HK-2 (cell line): ENCODE results near the gene RBFOX2.

Experiments used
- DNase-seq: peaks from one replicate; pipeline ENCODE4 v3.0.0-alpha.2; 2018; ENCODE audit not compliant: unreplicated experiment

RBFOX2 gene

DNA sequence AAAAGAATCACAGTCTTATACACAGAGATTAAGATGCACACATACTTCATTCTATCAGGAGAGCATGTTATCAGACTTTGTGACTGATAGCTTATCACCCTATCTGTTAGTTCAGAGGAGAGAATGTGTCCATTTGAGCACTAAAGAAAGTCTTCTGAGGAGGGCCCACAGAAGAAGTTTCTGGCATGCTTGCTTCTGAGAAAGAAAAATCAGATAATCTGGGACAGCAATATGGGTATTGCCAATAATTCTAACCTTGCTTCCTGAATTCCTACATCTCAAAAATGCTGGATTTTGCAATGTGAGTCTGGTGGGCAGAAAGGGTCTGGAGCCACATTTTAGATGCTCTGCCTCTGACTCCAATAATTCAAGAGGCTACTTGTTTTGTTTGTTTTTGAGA, 128.9 kb downstream of the RBFOX2 start:
- no peak for DNase-seq

DNA sequence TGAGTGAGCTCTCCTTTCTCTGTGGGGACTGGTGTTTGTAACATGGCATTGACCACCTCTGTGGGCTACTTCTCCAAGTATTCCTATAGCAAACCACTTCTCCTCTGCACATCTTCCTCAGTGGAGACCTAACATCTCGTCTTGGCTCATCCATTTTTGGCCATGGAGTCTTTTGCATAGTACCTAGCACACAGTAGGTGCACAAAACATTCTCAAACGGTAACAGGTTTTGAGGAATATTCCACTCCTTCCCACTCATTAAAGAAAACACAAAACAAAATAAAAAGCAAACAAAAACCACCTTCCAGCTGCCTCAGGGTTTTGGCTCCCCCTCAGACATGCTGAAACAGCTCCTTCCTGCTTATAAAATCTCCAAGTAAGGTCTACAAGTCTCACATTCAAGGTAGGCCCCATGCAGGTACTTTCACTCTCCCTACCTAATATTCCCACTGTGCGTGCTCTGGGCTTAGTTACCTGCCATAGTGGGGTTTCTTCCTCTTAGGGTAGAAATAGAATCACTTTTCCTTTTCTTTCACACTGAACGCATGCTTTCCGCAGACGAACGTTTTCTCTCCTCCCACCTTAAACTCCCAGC, 132.4 kb downstream of the RBFOX2 start:
- no peak for DNase-seq

GRCh38 chr22:35894937-35895708, 133.5 kb downstream of the RBFOX2 start:
- no peak for DNase-seq

- no peak for DNase-seq
Observed at GRCh38 chr22:35894464-35894878, 134.2 kb downstream of the RBFOX2 start.

DNA sequence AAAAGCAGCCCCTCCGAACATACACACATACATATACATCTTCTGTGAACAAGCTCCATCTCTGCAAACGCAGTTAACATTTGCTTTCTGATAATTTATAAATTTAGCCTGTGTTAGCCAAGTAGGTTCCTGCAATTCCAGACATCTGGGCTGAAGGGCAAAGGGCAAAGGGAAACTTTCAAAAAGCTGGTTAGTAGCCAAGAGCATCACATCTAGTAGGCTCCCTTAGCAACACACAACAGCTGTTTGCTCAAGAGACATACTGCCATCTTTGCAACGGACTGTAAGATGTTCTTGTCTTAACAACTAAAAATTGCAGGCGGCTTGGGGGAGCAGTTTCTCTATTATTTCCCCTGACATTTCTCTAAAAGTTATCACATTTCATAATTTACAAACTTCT, 134.9 kb downstream of the RBFOX2 start:
- no peak for DNase-seq

DNA sequence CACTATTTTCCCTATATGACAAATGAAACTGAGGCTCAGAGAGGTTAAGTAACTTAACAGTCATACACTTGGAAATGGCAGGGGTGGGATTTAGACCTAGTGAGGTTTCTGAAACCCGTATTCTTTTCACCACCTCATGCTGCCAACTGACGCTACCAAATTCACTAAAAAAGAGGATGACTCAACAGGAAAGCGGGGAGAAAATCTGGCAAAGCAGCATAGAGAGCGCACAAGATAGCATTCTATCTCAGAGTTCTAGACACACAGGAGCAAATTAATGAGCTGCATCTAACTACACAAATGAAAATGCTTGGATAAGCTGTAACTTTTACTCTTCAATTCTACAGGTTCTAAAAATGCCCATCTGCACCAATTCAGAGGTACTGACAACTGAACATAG, 136.4 kb downstream of the RBFOX2 start:
- DNase-seq = no peak

DNA sequence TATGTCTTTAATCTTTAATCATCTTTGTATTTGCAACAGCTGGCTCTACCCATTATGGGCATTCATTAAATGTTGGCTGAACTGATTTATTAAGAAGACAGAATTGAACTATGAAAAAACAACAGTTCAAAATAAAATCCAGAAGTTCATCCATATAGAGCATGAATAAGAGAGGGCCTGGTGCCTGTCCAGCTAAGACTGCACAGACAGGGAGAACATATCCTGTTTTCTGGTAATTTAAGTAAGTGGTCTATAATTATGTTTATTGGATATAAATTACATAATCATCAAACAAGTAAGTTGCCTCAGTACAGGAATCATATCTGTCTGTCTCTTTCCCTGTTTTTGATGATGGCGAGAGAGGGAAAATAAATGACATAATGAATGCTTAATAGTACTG, 137.2 kb downstream of the RBFOX2 start:
- DNase-seq = no peak

DNA sequence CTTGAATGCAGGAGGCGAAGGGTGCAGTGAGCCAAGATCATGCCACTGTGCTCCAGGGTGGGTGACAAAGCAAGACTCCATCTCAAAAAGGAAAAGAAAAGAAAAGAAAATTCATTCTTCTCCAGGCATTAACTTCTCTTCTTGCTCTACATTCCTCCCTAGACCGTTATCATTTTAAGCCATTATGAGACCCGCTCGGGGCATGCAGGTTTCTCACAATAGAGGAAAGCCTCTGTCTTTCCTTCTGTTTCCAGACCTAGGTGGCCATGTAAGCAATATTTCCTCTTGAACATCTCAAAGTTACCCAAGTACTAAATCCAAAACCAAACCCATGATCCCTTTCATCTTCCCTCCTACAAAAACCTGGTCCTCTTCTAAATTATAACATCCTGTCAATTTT, 139.6 kb downstream of the RBFOX2 start:
- no peak for DNase-seq

DNA sequence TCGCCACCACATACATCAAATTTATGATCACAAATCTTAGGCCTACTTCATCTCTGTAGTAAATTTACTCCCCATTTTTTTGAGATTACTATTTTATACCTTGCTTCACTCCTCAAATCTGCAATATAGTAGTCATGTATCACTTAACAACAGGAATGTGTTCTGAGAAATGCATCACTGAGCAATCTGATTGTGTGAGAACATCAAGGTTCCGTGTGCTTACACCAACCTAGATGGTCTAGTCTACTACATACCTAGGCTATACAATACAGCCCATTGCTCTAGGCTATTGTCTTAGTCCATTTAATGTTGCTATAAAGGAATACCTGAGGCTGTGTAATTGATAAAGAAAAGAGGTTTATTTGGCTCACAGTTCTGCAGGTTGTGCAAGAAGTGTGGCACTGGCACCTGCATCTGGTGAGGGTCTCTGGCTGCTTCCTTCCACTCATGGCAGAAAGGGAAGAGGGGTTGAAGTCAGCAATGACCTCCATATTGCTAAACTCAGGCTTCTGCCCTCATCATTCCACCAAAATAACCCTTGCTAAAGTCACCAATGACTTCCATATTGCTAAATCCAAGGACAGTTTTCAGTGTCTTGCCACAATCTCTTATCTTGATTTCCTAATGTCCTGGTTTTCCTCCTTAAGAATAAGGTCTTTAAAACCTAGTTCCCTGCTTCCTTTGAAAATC, 140.3 kb downstream of the RBFOX2 start:
- no peak for DNase-seq

DNA sequence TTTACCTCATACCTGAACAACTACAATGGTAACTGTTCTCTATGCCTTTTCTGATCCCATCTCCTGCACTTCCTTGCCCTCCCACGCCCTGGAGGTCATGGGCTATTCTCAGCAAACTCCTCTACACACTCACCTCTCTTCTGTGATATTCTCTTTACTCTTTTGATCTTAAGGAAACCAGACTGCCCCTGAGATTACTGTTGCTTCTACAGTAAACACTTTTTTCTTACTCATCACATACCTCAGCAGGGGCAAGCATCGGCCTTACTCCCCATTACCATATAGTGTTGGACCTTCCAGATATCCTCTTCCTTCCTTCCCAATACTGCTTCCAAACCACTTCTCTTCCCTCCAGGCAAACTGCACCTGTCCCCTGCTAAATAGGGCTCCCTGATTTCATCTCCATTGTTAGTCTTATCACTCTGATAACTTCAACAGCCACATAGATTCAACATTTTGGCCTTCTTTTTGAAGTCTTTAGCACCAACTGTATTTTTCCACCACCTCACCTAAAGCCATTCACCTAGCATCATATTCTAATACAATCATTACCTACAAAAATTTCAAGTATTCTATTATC, 141.2 kb downstream of the RBFOX2 start:
- DNase-seq = no peak

- no peak for DNase-seq
Observed at GRCh38 chr22:35886309-35886708, 142.3 kb downstream of the RBFOX2 start.

DNA sequence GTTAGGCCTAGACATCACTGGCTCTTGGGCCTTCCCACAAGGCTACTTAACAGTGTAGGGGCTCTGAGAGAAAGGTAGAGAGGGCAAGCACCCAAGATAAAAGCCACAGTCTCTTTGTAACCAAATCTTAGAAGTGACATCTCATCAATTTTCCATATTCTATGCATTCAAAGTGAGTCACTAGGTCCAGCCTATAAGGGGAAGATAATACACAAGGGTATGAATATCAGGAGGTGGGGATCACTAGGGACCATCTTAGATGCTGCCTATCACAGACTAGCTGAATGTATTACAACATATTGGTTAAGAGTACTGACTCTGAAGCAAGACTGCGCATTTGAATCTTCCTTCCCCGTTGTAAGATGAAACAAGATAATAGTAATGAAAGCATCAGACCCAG, 144.1 kb downstream of the RBFOX2 start:
- DNase-seq = no peak

- no peak for DNase-seq
Observed at GRCh38 chr22:35883031-35883620, 145.5 kb downstream of the RBFOX2 start.

DNA sequence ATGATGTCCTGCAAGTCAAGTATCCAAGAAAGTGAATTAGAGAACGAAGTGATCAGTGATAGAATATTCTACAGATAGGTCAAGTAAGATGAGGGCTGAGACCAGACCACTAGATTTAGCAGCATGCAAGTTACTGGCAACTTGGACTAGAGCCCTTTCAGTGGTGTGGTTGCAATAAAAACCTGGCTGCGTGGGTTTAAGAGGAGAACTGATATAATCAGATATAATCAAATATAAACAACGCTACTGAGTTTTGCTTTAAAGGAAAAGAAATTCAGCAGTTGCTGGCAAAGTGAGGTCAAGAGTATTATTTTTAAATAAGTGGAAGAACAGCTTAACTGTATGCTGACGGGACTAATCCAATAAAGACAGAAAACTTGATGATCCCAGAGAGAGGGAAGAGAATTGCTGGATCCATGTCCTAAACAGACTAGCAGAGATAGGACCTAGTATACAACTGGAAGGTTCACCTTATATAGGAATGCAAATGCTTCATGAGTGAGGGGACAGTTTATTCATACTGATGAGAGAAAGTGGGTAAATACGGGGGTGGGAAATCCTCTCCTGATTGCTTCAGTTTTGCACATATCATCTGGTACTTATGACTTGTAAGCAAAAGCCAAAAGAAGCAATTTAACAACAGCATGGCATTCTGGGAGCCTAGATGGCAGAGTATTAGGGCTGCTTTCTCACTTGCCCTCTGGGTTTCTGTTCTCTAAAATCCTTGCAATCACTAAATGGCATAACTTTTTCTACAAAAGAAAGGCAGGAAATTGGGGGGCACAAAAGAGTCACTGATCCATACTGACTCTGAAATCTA, 146.2 kb downstream of the RBFOX2 start:
- no peak for DNase-seq

- DNase-seq = no peak
Observed at GRCh38 chr22:35879351-35879750, 149.3 kb downstream of the RBFOX2 start.

- DNase-seq = no peak
Observed at GRCh38 chr22:35873426-35873825, 155.2 kb downstream of the RBFOX2 start.

DNA sequence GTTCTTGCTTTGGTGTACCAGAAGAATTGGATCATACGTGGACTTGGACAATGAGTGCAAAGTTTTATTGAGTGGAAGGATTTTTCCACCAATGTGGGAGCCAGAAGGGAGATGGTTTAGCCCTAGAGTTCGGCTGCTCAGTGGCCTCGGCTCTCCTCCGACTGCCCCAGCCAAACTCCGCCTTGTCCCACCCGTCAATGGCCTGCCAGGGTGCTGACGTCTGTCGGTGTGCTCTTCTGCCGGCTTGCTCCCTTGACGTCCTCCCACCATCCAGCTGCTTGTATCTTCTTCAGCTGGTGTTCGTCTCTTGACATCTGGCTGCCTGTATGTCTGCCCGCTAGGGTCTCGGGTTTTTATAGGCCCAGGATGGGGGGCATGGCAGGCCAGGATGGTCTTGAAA, 156.2 kb downstream of the RBFOX2 start:
- no peak for DNase-seq

GRCh38 chr22:35870517-35871293, 157.9 kb downstream of the RBFOX2 start:
- no peak for DNase-seq

GRCh38 chr22:35868938-35869337, 159.7 kb downstream of the RBFOX2 start:
- DNase-seq = no peak

DNA sequence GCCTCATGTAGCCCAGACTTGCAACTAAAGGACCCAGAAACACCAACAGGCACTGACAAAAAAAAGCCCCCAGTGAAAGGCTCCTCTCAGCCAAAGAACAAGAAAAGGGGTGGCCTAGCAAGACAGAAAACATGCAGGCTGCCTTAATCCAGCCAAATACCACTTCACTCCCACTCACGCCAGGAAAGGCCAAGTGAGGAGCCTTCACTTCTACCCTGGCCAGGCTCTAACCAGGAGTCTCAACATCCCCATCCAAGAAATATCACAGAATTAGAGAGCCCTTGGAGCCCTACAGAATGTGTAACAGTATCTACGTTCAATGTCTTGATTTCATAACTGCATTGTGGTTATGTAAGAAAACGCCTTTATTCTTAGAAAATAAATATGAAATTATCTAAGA, 162.0 kb downstream of the RBFOX2 start:
- no peak for DNase-seq
